Muscle layer of duodenum (tissue), 2 donors: ENCODE results near the gene KRT13.

ENCODE experiments used
- H3K27ac ChIP-seq: one replicate; pipeline ENCODE4 v1.7.0; 2013; ENCODE audit warnings: mild to moderate bottlenecking, low read length
- H3K27me3 ChIP-seq: one replicate; pipeline ENCODE4 v1.7.0; 2013; ENCODE audit warnings: low read depth, mild to moderate bottlenecking, control low read depth, low read length
- H3K36me3 ChIP-seq, 2 donors: one replicate each; pipeline ENCODE4 v1.7.0; 2013; ENCODE audit warnings: low read length in 2 of 2, control low read depth in 1 of 2, mild to moderate bottlenecking in 1 of 2; ENCODE audit not compliant: insufficient read depth in 2 of 2, control insufficient read depth in 1 of 2
- H3K4me1 ChIP-seq, 2 donors: one replicate each; pipeline ENCODE4 v1.7.0; 2013; ENCODE audit warnings: low read length in 2 of 2, mild to moderate bottlenecking in 2 of 2, control low read depth in 1 of 2, moderate library complexity in 1 of 2; ENCODE audit not compliant: insufficient read depth in 2 of 2, control insufficient read depth in 1 of 2
- H3K4me3 ChIP-seq, 2 donors: one replicate each; pipeline ENCODE4 v1.7.0; 2013; ENCODE audit warnings: low read length in 2 of 2, low read depth in 1 of 2, mild to moderate bottlenecking in 1 of 2
- H3K9me3 ChIP-seq, 2 donors: one replicate each; pipeline ENCODE4 v1.7.0; 2013; ENCODE audit warnings: low read length in 2 of 2, control low read depth in 1 of 2, mild to moderate bottlenecking in 1 of 2; ENCODE audit not compliant: control insufficient read depth in 1 of 2
- donor health status: healthy.

The KRT13 gene

GRCh38 chr17:41504246-41504977, 1.0 kb downstream of the KRT13 start:
- no peak overlapping the region for H3K27ac ChIP-seq
- H3K9me3 ChIP-seq, result no peaks in the 10 kb centered on the region
- H3K4me1 ChIP-seq, result no peaks in the 10 kb centered on the region
- H3K4me3 ChIP-seq, result no peak overlapping the region
- no peaks in the 10 kb centered on the region for H3K36me3 ChIP-seq
- H3K27me3 ChIP-seq, result no peaks in the 10 kb centered on the region

GRCh38 chr17:41503202-41503601, 2.2 kb downstream of the KRT13 start:
- no peaks in the 10 kb centered on the region for H3K4me1 ChIP-seq
- no peaks in the 10 kb centered on the region for H3K9me3 ChIP-seq
- H3K36me3 ChIP-seq, result no peaks in the 10 kb centered on the region
- no peak overlapping the region for H3K4me3 ChIP-seq
- no peak overlapping the region for H3K27ac ChIP-seq
- no peaks in the 10 kb centered on the region for H3K27me3 ChIP-seq

GRCh38 chr17:41500131-41500911, 5.1 kb downstream of the KRT13 start:
- Histone ChIP-seq H3K9me3 (no peaks in the 10 kb centered on the region), H3K4me1 (no peaks in the 10 kb centered on the region), H3K4me3 (no peak overlapping the region), H3K27ac (no peak overlapping the region), H3K27me3 (no peaks in the 10 kb centered on the region), H3K36me3 (no peaks in the 10 kb centered on the region)

- Histone ChIP-seq H3K27me3 (no peaks in the 10 kb centered on the region), H3K9me3 (no peaks in the 10 kb centered on the region), H3K27ac (no peak overlapping the region), H3K4me1 (no peaks in the 10 kb centered on the region), H3K4me3 (no peak overlapping the region), H3K36me3 (no peaks in the 10 kb centered on the region)
These were observed 5.7 kb downstream of the KRT13 start for GRCh38 chr17:41499714-41500113.

- Histone ChIP-seq H3K4me3 (no peak overlapping the region), H3K36me3 (no peaks in the 10 kb centered on the region), H3K27ac (peak overlapping the region; percentile 45), H3K4me1 (no peaks in the 10 kb centered on the region), H3K9me3 (no peaks in the 10 kb centered on the region), H3K27me3 (no peaks in the 10 kb centered on the region)
These were observed 7.1 kb downstream of the KRT13 start for GRCh38 chr17:41498276-41498675.

GRCh38 chr17:41496803-41497484, 8.5 kb downstream of the KRT13 start:
- no peak overlapping the region for H3K4me3 ChIP-seq
- no peaks in the 10 kb centered on the region for H3K36me3 ChIP-seq
- no peaks in the 10 kb centered on the region for H3K27me3 ChIP-seq
- no peaks in the 10 kb centered on the region for H3K9me3 ChIP-seq
- no peak overlapping the region for H3K27ac ChIP-seq
- H3K4me1 ChIP-seq, result no peaks in the 10 kb centered on the region

- Histone ChIP-seq H3K4me1 (no peaks in the 10 kb centered on the region), H3K27ac (no peak overlapping the region), H3K4me3 (no peak overlapping the region), H3K9me3 (no peaks in the 10 kb centered on the region), H3K36me3 (no peaks in the 10 kb centered on the region), H3K27me3 (no peaks in the 10 kb centered on the region)
These were observed 10.9 kb downstream of the KRT13 start for GRCh38 chr17:41494524-41494923.

- Histone ChIP-seq H3K9me3 (no peaks in the 10 kb centered on the region), H3K36me3 (no peaks in the 10 kb centered on the region), H3K27ac (no peak overlapping the region), H3K27me3 (no peaks in the 10 kb centered on the region), H3K4me1 (no peaks in the 10 kb centered on the region), H3K4me3 (no peak overlapping the region)
These were observed 12.6 kb downstream of the KRT13 start for GRCh38 chr17:41492771-41493170.

- no peaks in the 10 kb centered on the region for H3K36me3 ChIP-seq
- no peak overlapping the region for H3K27ac ChIP-seq
- H3K9me3 ChIP-seq, result no peaks in the 10 kb centered on the region
- H3K4me1 ChIP-seq, result no peaks in the 10 kb centered on the region
- no peaks in the 10 kb centered on the region for H3K27me3 ChIP-seq
- H3K4me3 ChIP-seq, result no peak overlapping the region
These were observed 13.1 kb downstream of the KRT13 start for GRCh38 chr17:41492351-41492750.

GRCh38 chr17:41491476-41491875, 13.9 kb downstream of the KRT13 start:
- Histone ChIP-seq H3K4me3 (no peak overlapping the region), H3K4me1 (no peaks in the 10 kb centered on the region), H3K36me3 (no peaks in the 10 kb centered on the region), H3K27ac (no peak overlapping the region), H3K9me3 (no peaks in the 10 kb centered on the region), H3K27me3 (no peaks in the 10 kb centered on the region)
